ENCODE data around the gene AGER.
"Not testable (repeated sequence)": the region's sequence is repeated elsewhere in the genome, so short reads cannot be mapped to it uniquely, and the experiment has no call there.

Gene AGER

DNA sequence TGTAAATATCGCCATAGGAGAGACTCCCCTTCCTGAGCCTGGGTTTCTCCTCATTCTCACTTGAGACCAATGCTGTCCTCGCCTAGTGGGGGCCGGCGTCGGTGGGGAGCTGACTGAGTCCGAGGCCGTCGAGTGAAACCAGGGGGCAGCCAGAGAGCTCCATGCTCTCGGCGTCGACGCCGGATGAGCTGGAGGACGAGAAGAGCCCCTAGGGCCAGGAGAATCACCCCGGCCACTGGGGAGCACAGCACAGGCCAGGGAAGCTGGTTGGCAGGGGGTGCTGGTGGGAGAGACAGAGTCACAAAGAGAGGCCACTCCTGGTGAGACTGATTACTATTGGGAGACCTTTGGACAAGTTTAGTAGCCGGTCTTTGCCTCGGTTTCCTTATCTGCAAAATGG is 14.8 kb upstream of the AGER start:
- no peak for DNase-seq (ENCODE audit: low read depth)

GRCh38 chr6:32198345-32198696 is 14.3 kb upstream of the AGER start:
- DNase-seq (ENCODE audit: low read depth) = no peak

- DNase-seq (ENCODE audit: low read depth) = no peak
Measured at GRCh38 chr6:32196682-32197616, 12.9 kb upstream of the AGER start.

DNA sequence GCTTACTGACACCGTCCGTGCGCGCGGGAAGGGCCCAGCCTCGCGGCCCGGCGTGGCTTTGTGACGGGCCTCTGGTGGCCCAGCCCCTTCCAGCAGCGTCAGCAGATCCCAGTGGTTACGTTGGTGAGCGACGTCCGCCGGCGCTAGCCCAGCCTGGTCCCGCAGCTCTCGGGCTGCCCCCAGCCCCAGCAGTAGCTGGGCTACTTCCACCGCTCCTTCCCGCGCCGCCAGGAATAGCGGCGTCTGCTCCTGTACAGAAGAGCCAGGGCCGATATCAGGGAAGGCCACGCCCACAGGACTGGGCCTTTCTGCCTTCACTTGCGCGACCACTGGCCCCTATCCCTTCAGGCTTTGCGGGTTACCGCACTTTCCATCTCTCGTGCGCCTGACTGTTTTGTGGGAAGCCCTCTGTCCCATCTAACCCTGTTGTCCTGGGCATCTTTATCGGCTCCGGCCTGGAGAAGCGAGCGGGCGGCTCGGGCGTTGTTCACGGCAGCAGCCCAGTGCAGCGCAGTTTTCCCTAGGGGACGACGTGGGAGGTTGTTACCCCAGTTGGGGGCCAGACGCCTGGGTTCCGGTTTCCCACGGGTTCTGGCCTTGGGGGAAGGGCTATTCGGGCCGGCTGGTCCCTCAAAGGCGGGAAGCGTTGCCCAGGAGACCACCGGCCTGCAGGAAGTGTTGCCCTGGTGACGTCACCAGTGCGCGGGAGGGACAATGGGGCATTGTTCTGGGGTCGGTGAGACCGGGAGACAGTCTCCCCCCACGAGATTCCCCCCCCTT is 12.0 kb upstream of the AGER start:
- DNase-seq (ENCODE audit: low read depth) = no peak

GRCh38 chr6:32195652-32195901 is 11.5 kb upstream of the AGER start:
- peak; percentile 98 for DNase-seq (ENCODE audit: low read depth)

DNA sequence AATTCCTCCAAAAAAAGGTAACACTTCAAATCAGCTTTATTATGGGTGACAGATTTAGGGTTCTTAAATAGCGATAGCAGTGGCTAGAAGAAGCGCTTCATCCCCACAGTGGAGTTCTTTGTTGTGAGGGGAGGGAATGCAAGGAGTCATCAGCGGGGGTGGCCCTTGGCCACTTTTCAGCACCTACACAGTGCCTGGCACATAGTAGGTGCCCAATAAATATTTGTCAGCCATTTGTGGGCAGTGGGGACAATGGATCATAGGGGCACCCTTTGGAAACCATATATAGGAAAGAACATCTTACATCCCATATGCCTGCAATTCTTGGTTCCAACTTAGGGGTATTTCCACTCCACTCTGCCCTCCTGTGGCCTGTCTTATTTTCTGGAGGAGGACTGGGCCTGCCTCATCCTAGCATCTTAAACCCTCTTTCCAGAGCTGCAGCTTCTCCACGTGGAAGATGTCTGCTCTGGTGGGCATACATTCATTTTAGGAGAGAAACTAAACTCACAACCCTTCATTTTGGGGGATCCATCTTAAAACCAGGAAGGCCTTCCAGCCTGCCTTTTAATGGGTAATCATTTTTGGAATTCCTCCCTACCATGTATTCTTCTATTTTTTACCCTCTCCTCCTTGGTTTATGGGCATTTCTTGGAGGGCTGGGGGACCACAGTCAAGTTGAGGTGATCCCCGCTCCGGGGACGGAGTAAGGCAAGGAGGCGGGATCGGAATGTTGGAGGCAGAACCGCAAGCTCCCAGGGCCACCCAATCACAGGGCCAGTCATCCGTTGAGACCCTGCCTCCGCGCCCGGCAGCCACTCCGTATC is 11.0 kb upstream of the AGER start:
- DNase-seq (ENCODE audit: low read depth) = no peak

DNA sequence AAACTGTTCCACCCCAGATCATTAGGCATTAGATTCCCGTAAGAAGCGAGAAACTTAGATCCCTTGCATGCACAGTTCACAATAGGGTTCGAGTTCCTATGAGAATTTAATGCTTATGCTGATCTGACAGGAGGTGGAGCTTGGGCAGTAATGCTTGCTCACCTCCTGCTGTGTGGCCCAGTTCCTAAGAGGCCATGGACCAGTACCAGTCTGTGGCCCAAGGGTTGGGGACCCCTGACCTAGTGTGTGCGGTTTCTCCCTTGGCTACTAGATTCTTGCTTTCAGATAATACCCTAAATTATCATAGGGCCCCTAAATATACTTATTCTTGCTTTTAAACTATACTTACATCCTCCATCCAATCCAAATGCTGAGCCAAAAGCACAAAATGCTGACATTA is 10.3 kb upstream of the AGER start:
- no peak for DNase-seq (ENCODE audit: low read depth)

DNA sequence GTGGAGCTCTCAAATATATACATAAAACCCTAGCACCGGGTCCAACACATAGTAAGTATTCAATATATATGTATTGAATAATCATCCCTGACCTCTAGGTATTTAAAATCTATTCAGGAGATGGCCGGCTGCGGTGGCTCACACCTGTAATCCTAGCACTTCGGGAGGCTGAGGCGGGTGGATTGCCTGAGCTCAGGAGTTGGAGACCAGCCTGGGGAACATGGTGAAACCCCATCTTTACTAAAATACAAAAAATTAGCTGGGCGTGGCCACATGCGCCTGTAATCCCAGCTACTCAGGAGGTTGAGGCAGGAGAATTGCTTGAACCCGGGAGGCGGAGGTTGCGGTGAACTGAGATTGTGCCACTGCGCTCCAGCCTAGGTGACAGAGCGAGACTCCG is 9.0 kb upstream of the AGER start:
- not testable (repeated sequence) for DNase-seq (ENCODE audit: low read depth)

GRCh38 chr6:32192608-32193039 is 8.6 kb upstream of the AGER start, which contains the start of gene GPSM3:
GPSM3 (minus strand) TSS chr6:32192643; CDS start chr6:32192513, 130 bp downstream.
- no peak for DNase-seq (ENCODE audit: low read depth)

GRCh38 chr6:32191696-32192607 is 7.9 kb upstream of the AGER start:
- no peak for DNase-seq (ENCODE audit: low read depth)

- DNase-seq (ENCODE audit: low read depth) = no peak
Measured at GRCh38 chr6:32190911-32191677, 7.0 kb upstream of the AGER start.

GRCh38 chr6:32190054-32190851 is 6.2 kb upstream of the AGER start, which contains the start of gene PBX2:
PBX2 (minus strand) TSS chr6:32190202; CDS start chr6:32189915, 287 bp downstream.
- DNase-seq (ENCODE audit: low read depth) = no peak

GRCh38 chr6:32189742-32190053 is 5.6 kb upstream of the AGER start:
- no peak for DNase-seq (ENCODE audit: low read depth)

DNA sequence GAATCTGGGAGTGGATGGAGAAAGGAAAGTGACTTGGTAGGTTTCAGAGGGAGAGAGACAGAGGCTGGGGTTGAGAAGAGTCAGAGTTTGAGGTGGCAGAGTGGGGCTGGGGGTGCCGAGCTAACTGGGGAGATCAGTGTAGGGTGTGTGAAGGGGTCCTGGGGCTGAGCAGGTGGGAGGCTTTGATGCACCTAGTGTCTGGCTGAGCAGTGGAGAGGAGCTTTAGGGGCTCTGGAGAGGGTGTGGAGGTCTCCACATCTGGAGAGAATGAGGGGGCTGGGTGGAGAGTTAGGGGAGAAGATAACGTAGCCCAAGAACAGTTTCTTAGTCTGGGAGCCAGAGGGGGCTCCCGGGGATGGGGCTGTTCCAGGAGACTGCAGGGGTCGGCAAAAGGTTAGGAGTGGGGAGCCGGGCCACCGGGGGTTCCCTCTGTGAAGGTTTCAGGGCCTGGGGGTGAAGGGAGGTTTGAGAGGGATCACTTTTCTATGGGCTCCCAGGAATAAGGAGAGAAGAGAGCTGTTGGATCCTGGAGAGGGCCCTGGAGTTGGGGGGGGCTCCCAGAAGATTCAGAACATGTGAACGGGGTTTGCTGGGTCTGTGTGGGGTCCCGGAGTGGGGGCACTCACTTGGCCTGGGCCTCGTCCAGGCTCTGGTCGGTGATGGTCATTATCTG is 5.2 kb upstream of the AGER start:
- DNase-seq (ENCODE audit: low read depth) = no peak

- DNase-seq (ENCODE audit: low read depth) = no peak
Measured at GRCh38 chr6:32188381-32189068, 4.5 kb upstream of the AGER start.

DNA sequence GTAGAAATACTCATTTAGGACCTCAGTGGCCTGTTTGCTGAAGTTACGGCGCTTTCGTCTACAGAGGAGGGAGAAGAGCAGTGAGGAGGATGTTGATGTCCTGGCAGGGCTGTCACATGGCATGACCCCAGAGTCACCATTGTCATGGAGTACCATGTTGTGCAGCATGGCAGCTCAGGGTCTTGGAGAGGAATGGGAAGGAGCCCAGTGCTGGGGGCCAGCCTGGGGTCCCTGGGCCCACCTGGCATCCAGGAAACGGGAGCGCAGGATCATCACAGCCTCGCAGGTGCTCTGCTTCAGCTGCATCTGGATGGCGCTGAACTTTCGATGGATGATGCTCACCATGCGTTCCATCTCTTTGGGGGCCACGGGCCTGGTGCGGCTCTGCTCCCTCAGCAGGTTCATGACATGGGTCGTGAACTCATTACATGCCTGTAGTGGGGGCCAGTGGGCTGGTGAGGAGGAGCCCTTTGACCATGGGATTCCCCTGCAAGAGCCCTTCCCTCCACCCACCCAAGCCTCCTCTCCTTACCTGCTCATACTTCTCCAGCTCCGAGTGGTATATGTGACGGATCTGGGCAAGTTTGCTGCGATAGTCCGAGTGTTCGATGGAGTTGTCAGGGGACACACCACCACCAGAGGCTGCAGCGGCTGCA is 3.8 kb upstream of the AGER start:
- not testable (repeated sequence) for DNase-seq (ENCODE audit: low read depth)

GRCh38 chr6:32187009-32187709 is 3.1 kb upstream of the AGER start:
- DNase-seq (ENCODE audit: low read depth) = no peak
